ENCODE measurements around the gene C2CD2.

Gene C2CD2

DNA sequence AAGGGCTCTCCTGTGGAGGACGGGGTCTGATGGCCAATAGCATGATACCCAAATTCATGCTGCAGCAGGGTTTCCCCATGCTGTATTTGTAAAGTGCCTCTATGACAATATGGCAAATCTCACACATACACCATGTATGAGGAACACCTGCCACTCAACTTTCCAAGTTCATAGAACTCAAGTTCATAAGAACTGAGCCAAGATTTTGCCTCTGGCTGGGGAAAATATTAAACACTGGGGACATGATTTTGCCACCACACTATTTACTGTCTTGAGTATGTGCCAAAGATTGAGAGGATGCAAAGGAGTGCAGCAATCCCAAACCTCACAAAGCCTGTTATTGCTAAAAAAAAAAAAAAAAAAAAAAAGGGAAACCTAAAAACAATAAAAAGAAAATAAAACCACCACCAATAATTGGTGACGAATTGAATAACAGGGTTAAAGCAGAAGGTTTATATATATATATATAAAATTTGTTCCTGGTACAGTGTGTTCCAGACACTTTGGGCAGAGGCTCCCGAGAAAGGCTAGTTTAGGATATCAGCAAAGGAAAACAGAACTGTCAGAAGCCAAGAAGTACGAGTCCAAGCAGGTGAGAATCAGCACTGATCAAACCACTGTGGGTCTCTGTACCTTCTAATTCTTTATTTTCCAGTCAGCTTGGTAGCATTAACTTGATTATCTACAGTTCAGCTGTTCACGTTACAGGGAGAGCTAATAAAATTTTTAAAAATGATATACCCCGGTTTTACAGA, 32.0 kb upstream of the C2CD2 start:
- TF ChIP-seq, protein P1, sequence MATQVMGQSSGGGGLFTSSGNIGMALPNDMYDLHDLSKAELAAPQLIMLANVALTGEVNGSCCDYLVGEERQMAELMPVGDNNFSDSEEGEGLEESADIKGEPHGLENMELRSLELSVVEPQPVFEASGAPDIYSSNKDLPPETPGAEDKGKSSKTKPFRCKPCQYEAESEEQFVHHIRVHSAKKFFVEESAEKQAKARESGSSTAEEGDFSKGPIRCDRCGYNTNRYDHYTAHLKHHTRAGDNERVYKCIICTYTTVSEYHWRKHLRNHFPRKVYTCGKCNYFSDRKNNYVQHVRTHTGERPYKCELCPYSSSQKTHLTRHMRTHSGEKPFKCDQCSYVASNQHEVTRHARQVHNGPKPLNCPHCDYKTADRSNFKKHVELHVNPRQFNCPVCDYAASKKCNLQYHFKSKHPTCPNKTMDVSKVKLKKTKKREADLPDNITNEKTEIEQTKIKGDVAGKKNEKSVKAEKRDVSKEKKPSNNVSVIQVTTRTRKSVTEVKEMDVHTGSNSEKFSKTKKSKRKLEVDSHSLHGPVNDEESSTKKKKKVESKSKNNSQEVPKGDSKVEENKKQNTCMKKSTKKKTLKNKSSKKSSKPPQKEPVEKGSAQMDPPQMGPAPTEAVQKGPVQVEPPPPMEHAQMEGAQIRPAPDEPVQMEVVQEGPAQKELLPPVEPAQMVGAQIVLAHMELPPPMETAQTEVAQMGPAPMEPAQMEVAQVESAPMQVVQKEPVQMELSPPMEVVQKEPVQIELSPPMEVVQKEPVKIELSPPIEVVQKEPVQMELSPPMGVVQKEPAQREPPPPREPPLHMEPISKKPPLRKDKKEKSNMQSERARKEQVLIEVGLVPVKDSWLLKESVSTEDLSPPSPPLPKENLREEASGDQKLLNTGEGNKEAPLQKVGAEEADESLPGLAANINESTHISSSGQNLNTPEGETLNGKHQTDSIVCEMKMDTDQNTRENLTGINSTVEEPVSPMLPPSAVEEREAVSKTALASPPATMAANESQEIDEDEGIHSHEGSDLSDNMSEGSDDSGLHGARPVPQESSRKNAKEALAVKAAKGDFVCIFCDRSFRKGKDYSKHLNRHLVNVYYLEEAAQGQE (IDR thresholded peaks at IDR 0.05; ENCODE audit: insufficient read depth in 1 of 2, low read depth in 2 of 2, low read length in 2 of 2), result no peak
- no peak for TF ChIP-seq SIN3A (IDR thresholded peaks at IDR 0.05; ENCODE audit: borderline replicate concordance, insufficient read depth, low read length)
- TF ChIP-seq TAF1 (IDR thresholded peaks at IDR 0.05; ENCODE audit: borderline replicate concordance, insufficient read depth, low read length), result no peak
- TF ChIP-seq POLR2AphosphoS5 (IDR thresholded peaks at IDR 0.05; ENCODE audit: low read depth, low read length), result no peak
- no peak for TF ChIP-seq FOXP2 (optimal IDR thresholded peaks at IDR 0.05; ENCODE audit: borderline replicate concordance, extremely low read depth, extremely low read length, insufficient read depth)

DNA sequence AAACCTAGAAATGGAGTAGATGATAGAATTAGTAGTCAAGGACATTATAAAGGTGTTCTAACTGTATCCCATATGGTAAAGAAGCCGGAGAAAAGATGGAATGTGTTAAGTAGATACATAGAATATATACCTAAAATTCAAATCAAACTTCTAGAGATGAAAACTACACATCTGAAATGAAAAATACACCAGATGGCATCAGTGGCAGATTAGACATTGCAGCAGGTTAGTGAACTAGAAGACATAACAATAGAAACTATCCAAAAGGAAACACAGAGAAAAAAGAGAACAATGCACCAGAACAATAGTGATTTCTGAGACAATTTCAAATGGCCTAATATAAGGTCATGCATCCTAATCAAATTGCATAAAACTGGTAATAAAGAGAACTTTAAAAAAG, 29.4 kb upstream of the C2CD2 start:
- TF ChIP-seq FOXP2 (optimal IDR thresholded peaks at IDR 0.05; ENCODE audit: borderline replicate concordance, extremely low read depth, extremely low read length, insufficient read depth), result no peak
- TF ChIP-seq TAF1 (IDR thresholded peaks at IDR 0.05; ENCODE audit: borderline replicate concordance, insufficient read depth, low read length), result no peak
- TF ChIP-seq, protein P1 (IDR thresholded peaks at IDR 0.05; ENCODE audit: insufficient read depth in 1 of 2, low read depth in 2 of 2, low read length in 2 of 2), result no peak

DNA sequence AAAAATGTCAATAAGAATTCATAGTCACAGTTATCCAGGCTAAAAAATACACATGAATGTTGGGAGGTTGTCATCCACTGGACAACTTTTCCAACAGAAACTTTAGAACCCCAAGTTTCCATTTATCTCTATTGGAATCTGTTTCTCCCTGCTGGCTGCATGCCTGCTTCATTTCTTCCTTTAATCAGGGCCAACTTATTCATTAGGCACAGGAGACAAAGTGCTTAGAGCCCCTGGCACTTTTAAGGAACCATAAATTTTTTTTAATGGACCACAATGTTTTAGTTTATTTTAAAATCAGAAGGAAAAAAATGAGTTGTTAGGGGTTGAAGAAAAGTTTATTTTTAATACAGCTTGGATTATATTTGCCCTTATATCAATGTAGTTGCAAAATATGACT, 26.7 kb upstream of the C2CD2 start:
- TF ChIP-seq SIN3A (IDR thresholded peaks at IDR 0.05; ENCODE audit: borderline replicate concordance, insufficient read depth, low read length) (no peak), FOXP2 (optimal IDR thresholded peaks at IDR 0.05; ENCODE audit: borderline replicate concordance, extremely low read depth, extremely low read length, insufficient read depth) (no peak), POLR2AphosphoS5 (IDR thresholded peaks at IDR 0.05; ENCODE audit: low read depth, low read length) (no peak), TAF1 (IDR thresholded peaks at IDR 0.05; ENCODE audit: borderline replicate concordance, insufficient read depth, low read length) (no peak)
- TF ChIP-seq, protein P1 (IDR thresholded peaks at IDR 0.05; ENCODE audit: insufficient read depth in 1 of 2, low read depth in 2 of 2, low read length in 2 of 2), result no peak

DNA sequence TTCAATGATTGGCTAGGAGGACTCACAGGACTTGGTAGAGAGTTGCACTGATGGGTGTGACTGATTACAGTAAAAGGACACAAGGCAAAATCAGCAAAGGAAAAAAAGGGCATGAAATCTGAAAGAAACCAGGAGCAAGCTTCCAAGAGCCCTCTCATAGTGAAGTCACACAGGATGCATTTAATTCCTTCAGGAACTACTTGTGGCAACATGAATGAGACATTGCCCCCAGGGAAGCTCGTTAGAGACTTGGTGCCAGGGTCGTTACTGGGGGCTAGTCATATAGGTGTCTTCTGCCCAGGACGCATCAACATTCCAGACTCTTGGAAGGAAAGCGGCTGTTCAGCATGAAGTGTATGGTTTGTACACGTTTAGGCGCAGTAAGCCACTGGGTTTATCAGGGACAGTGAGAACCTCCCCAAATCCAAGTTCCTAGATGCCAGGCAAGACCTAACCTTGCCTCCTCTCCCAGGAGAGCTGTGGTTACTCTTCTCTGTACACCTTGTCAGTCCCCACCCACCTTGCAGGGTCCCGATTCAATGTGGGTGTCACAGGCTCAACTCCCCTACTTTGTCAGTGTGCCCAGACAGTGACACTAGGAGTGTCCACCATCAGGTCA, 26.0 kb upstream of the C2CD2 start:
- TF ChIP-seq SIN3A (IDR thresholded peaks at IDR 0.05; ENCODE audit: borderline replicate concordance, insufficient read depth, low read length) (no peak), POLR2AphosphoS5 (IDR thresholded peaks at IDR 0.05; ENCODE audit: low read depth, low read length) (no peak), FOXP2 (optimal IDR thresholded peaks at IDR 0.05; ENCODE audit: borderline replicate concordance, extremely low read depth, extremely low read length, insufficient read depth) (no peak), TAF1 (IDR thresholded peaks at IDR 0.05; ENCODE audit: borderline replicate concordance, insufficient read depth, low read length) (no peak)
- TF ChIP-seq, protein P1 (IDR thresholded peaks at IDR 0.05; ENCODE audit: insufficient read depth in 1 of 2, low read depth in 2 of 2, low read length in 2 of 2), result no peak

Measured in PFSK-1 (cell line).